DND-41 (cell line): ENCODE data around the gene CHRNA9.
"Not testable (repeated sequence)": the region's sequence is repeated elsewhere in the genome, so short reads cannot be mapped to it uniquely, and the experiment has no call there.

Experiments used
- ATAC-seq: fragments of 200-7000 bp; cut with Tn5 transposase; 3 replicates; pipeline ENCODE4 v1.9.1; 2021; ENCODE audit warnings: low read depth; ENCODE audit not compliant: insufficient read depth
- DNase-seq: peaks from one replicate; pipeline ENCODE4 v3.0.0-alpha.2; 2020
- H2AFZ ChIP-seq: 2 replicates; pipeline ENCODE4 v1.6.0; 2012; ENCODE audit warnings: low read depth, low read length
- H3K27ac ChIP-seq: 2 replicates; pipeline ENCODE4 v1.5.1; 2012; ENCODE audit warnings: low read length, inconsistent platforms
- H3K27me3 ChIP-seq: fragments of 200-600 bp; sonication (generic); 2 replicates; pipeline ENCODE4 v1.6.0; 2012; ENCODE audit warnings: low read length, mild to moderate bottlenecking, inconsistent platforms; ENCODE audit not compliant: insufficient read depth, poor library complexity
- H3K36me3 ChIP-seq: 2 replicates; pipeline ENCODE4 v1.5.1; 2012; ENCODE audit warnings: low read length, inconsistent platforms; ENCODE audit not compliant: insufficient read depth
- H3K4me1 ChIP-seq: 2 replicates; pipeline ENCODE4 v1.5.1; 2012; ENCODE audit warnings: mild to moderate bottlenecking, low read length; ENCODE audit not compliant: insufficient read depth
- H3K4me2 ChIP-seq: 2 replicates; pipeline ENCODE4 v1.6.0; 2012; ENCODE audit warnings: mild to moderate bottlenecking, moderate library complexity, low read length, inconsistent platforms; ENCODE audit not compliant: insufficient read depth
- H3K4me3 ChIP-seq, 2 experiments: fragments of 200-600 bp in 1 of 2; shearing (Covaris generic) in 1 of 2; 2 replicates each; pipeline ENCODE4 v1.5.1; 2012 to 2016; ENCODE audit warnings: inconsistent platforms in 2 of 2, low read length in 2 of 2, mild to moderate bottlenecking in 2 of 2, low read depth in 1 of 2, moderate library complexity in 1 of 2
- H3K79me2 ChIP-seq: 2 replicates; pipeline ENCODE4 v1.6.0; 2012; ENCODE audit warnings: low read length, inconsistent platforms; ENCODE audit not compliant: insufficient read depth
- H3K9ac ChIP-seq: 2 replicates; pipeline ENCODE4 v1.6.0; 2012; ENCODE audit warnings: low read depth, mild to moderate bottlenecking, inconsistent platforms, low read length, moderate library complexity
- H3K9me3 ChIP-seq: 2 replicates; pipeline ENCODE4 v1.5.1; 2012; ENCODE audit warnings: low read length, moderate library complexity, mild to moderate bottlenecking, inconsistent platforms; ENCODE audit not compliant: insufficient read depth, severe bottlenecking
- H4K20me1 ChIP-seq: 2 replicates; pipeline ENCODE4 v1.6.0; 2012; ENCODE audit warnings: low read length; ENCODE audit not compliant: insufficient read depth
- CTCF ChIP-seq: IDR thresholded peaks from 2 replicates; pipeline ENCODE4 v1.5.1; 2012; ENCODE audit warnings: borderline replicate concordance, low read length, moderate library complexity, mild to moderate bottlenecking; ENCODE audit not compliant: poor library complexity, severe bottlenecking; ENCODE audit errors: extremely low read depth
- EZH2 ChIP-seq: IDR thresholded peaks from 3 replicates; pipeline ENCODE4 v1.6.1; 2012; ENCODE audit warnings: borderline replicate concordance, low read depth, mild to moderate bottlenecking, moderate library complexity, low read length, inconsistent platforms; ENCODE audit not compliant: severe bottlenecking

Gene CHRNA9

GRCh38 chr4:40389986-40390385, 54.9 kb downstream of the CHRNA9 start:
- Histone ChIP-seq H3K36me3 (no peaks in the 10 kb centered on the region), H2AFZ (no peak overlapping the region), H3K79me2 (no peaks in the 10 kb centered on the region), H3K4me1 (no peaks in the 10 kb centered on the region), H3K4me3 (no peak overlapping the region), H3K4me2 (no peak overlapping the region), H3K27ac (no peak overlapping the region), H3K9ac (no peak overlapping the region), H3K27me3 (no peaks in the 10 kb centered on the region), H3K9me3 (no peaks in the 10 kb centered on the region), H4K20me1 (no peaks in the 10 kb centered on the region)
- TF ChIP-seq EZH2 (no peak), CTCF (no peak)
- ATAC-seq = no peak
- DNase-seq = no peak

- H3K27me3 ChIP-seq, H3K4me2 ChIP-seq, H4K20me1 ChIP-seq, H3K9me3 ChIP-seq, H3K4me3 ChIP-seq, H2AFZ ChIP-seq, DNase-seq, H3K4me1 ChIP-seq, H3K79me2 ChIP-seq, H3K9ac ChIP-seq, ATAC-seq, H3K27ac ChIP-seq, H3K36me3 ChIP-seq: not testable (repeated sequence)
Measured at GRCh38 chr4:40392241-40392640, 57.1 kb downstream of the CHRNA9 start.

- no peaks in the 10 kb centered on the region for H3K79me2 ChIP-seq
- no peaks in the 10 kb centered on the region for H3K4me1 ChIP-seq
- no peak for ATAC-seq
- H3K4me2 ChIP-seq = no peak overlapping the region
- DNase-seq = no peak
- H3K4me3 ChIP-seq = no peak overlapping the region
- no peaks in the 10 kb centered on the region for H3K27me3 ChIP-seq
- no peak overlapping the region for H3K27ac ChIP-seq
- TF ChIP-seq CTCF (no peak), EZH2 (no peak)
- no peaks in the 10 kb centered on the region for H4K20me1 ChIP-seq
- H3K9me3 ChIP-seq = no peaks in the 10 kb centered on the region
- H2AFZ ChIP-seq = no peak overlapping the region
- H3K36me3 ChIP-seq = no peaks in the 10 kb centered on the region
- H3K9ac ChIP-seq = no peak overlapping the region
Measured at GRCh38 chr4:40394236-40394635, 59.1 kb downstream of the CHRNA9 start.

GRCh38 chr4:40395166-40395900, 60.2 kb downstream of the CHRNA9 start:
- Histone ChIP-seq H3K27ac (no peak overlapping the region), H3K9ac (no peak overlapping the region), H3K4me3 (no peak overlapping the region), H4K20me1 (no peaks in the 10 kb centered on the region), H3K9me3 (no peaks in the 10 kb centered on the region), H3K4me2 (no peak overlapping the region), H2AFZ (no peak overlapping the region), H3K36me3 (no peaks in the 10 kb centered on the region), H3K79me2 (no peaks in the 10 kb centered on the region), H3K27me3 (no peaks in the 10 kb centered on the region), H3K4me1 (no peaks in the 10 kb centered on the region)
- TF ChIP-seq CTCF = no peak
- no peak for TF ChIP-seq EZH2
- no peak for ATAC-seq
- DNase-seq = no peak
